Middle frontal gyrus (tissue), 1 donor: Measurements from ENCODE around the gene SSC5D.

Experiments used
- DNase-seq: peaks from one replicate; pipeline ENCODE4 v3.0.0-alpha.2; 2015; ENCODE audit warnings: low spot score; ENCODE audit errors: extremely low spot score

The SSC5D gene

DNA sequence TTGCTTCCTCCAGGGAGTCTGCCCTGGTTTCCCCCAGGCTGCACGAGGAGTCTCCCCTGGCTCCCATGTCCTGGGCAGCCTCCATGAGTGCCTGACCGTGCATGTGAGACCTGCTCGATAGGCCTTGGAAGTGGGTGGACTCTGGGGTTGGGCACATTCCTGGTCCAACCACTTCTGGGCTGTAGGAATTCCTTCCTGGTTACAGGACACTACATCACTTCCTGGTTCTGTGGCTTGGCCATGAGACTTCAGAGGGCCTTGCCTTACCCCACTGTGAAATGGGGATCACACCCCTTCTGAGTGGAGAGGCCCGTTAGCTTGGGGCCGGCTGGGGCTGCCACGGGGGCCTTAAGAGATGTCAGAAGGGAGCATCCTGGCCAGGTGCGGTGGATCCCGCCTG, 15.8 kb upstream of the SSC5D start:
- no peak for DNase-seq

GRCh38 chr19:55473225-55474012, 14.8 kb upstream of the SSC5D start:
- DNase-seq: no peak

- DNase-seq: no peak
Measured at GRCh38 chr19:55474269-55475265, 13.7 kb upstream of the SSC5D start.

DNA sequence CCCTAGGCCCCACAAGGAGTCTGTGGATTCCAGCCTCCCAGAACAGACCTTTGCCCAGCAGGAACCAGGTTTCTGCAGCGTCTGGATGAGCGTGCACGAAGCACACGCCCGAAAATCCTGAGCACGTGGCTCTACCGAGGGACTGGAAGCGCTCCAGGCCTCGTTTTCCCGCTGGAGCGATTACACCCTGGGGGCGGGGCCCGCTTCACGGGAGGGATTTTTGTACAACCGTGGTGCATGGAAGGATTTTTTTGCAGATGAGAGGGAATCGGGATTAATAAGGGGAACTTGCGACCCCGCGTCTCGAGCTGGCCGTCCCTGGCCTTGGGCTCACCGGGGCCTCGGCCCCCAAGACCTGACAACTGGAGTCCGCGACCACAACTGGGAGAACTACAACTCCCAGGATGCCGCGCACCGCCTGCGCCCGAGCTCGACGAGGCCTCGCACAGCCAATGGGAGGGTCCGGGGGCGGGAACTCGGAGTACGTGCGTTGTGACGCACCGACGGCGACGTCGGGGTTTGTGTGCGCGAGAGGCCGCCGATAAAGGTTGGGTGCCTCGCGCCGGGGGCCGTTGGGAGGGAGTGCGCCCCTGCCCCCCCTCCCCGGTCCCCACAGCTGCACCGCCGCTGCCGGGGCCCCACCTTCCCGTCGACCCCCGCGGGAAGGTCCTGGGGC, 12.0 kb upstream of the SSC5D start, which contains the start of gene ZNF628:
ZNF628 (plus strand) TSS at position 518 of the 676 bp plus-strand sequence. CDS start 3,294 bp downstream, outside the sequence.
- peak; percentile 98 for DNase-seq

DNA sequence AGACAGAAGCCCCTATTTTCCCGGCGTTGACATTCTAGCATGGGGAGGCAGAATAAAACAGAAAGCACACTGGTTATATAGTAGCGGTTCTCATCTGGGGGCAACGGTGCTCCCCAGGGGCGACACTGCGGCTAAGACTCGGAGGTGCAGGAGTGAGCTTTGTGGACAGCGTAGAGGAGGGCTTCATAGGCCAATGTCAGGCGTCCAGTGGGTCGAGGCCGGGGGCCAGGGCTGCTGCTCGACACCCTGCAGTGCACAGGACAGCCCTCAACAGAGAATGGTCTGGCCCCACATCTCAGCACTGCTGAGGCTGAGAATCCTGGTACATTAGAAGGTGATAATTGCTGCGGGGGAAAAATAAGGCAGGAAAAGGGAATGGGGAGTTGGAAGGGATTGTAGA, 10.3 kb upstream of the SSC5D start:
- no peak for DNase-seq

DNA sequence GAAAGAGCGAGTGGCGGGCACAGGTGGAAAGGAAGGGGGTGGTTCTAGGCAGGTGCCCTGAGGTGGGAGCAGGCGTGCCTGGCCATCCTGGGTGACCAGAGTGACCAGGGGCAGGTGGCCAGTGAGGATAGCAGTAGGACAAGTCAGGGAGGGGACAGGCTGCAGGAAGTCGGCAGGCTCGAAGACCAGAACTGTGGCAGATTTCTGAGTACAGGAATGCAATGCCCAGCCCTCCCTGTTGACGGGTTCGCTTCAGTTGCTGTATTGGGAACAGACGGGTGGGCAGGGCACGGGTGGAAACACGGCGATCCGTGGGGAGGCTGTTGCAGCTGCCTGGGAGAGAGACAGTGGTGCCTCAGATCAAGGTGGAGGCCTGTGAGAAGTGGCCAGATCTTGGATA, 9.9 kb upstream of the SSC5D start:
- DNase-seq: no peak

- DNase-seq: no peak
Measured at GRCh38 chr19:55479045-55479444, 9.2 kb upstream of the SSC5D start.

DNA sequence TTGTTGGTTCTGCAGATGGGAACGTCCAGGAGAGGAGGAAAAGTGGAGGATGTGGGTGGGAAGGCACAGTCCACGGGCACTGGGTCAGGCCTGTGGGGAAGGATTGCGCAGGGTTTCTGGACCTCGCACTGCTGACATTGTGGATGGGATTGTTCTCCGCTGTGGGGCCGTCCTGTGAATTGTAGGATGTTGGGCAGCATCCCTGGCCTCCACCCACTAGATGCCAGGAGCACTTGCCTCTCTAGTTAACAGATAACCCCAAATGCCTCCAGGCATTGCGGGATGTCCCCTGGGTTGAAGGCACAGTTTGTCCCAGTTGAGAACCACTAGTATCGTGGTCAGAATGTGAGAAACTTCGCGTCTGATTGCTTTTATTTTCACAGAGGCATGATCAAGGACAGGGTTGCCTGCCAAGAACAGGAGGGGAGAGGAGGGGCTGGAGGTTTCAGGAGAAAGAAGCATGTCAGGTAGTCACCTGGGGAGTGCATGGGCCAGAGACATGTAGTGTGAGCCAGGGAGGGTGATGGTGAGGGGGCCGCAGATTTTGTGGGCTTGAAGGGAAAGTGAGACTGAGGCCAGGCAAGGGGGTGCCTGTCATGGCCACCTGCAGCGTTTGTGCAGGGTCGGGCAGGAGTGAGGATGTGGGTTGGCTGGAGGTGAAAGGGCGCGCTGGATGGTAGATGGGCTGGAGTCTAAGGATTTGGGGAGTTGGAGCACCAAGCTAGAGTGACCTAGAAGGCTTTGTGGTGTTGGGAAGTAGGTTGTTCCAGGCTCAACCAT, 8.6 kb upstream of the SSC5D start:
- DNase-seq: no peak

- no peak for DNase-seq
Measured at GRCh38 chr19:55481148-55481793, 7.0 kb upstream of the SSC5D start.

DNA sequence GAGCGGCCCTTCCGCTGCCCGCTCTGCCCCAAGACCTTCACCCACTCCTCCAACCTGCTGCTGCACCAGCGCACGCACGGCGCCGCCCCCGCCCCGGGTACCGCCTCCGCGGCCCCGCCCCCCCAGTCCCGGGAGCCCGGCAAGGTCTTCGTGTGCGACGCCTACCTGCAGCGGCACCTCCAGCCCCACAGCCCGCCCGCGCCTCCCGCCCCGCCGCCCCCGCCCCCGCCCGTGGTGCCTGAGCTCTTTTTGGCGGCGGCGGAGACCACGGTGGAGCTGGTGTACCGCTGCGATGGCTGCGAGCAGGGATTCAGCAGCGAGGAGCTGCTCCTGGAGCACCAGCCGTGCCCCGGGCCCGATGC, 6.5 kb upstream of the SSC5D start:
- no peak for DNase-seq

DNA sequence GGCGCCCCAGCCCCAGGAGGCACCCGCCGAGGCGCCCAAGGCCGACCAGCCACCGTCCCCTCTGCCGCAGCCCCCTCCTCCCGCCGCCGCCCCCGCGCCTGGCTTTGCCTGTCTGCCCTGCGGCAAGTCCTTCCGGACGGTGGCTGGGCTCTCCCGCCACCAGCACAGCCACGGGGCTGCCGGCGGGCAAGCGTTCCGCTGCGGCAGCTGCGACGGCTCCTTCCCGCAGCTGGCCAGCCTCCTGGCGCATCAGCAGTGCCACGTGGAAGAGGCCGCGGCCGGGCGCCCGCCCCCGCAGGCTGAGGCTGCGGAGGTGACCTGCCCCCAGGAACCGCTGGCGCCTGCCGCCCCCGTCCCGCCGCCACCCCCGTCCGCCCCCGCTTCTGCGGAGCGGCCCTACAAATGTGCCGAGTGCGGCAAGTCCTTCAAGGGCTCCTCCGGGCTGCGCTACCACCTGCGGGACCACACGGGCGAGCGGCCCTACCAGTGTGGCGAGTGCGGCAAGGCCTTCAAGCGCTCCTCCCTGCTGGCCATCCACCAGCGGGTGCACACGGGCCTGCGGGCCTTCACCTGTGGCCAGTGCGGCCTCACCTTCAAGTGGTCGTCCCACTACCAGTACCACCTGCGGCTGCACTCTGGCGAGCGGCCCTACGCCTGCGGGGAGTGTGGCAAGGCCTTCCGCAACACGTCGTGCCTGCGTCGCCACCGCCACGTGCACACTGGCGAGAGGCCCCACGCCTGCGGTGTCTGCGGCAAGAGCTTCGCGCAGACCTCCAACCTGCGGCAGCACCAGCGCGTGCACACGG, 5.9 kb upstream of the SSC5D start:
- no peak for DNase-seq

DNA sequence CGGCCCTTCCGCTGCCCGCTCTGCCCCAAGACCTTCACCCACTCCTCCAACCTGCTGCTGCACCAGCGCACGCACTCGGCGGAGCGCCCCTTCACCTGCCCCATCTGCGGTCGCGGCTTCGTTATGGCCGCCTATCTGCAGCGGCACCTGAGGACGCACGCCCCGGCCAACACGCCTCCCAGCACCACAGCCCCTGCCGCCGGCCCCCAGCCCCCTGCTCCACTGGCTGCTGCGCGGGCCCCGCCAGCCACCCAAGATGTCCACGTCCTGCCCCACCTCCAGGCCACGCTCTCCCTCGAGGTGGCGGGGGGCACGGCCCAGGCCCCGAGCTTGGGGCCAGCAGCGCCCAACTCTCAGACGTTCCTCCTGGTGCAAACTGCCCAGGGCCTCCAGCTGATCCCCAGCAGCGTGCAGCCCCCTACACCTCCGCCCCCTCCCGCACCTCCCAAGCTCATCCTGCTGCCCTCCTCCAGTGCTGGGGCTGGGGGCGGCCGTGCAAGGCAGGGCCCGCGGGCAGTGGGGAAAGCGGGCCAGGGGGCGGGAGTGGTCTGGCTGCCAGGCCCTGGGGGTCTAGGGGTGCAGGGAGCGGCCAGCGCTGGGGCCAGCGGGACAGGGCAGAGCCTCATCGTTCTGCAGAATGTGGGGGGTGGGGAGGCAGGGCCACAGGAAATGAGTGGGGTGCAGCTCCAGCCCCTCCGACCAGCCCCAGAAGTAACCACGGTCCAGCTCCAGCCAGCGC, 5.1 kb upstream of the SSC5D start:
- DNase-seq: no peak

DNA sequence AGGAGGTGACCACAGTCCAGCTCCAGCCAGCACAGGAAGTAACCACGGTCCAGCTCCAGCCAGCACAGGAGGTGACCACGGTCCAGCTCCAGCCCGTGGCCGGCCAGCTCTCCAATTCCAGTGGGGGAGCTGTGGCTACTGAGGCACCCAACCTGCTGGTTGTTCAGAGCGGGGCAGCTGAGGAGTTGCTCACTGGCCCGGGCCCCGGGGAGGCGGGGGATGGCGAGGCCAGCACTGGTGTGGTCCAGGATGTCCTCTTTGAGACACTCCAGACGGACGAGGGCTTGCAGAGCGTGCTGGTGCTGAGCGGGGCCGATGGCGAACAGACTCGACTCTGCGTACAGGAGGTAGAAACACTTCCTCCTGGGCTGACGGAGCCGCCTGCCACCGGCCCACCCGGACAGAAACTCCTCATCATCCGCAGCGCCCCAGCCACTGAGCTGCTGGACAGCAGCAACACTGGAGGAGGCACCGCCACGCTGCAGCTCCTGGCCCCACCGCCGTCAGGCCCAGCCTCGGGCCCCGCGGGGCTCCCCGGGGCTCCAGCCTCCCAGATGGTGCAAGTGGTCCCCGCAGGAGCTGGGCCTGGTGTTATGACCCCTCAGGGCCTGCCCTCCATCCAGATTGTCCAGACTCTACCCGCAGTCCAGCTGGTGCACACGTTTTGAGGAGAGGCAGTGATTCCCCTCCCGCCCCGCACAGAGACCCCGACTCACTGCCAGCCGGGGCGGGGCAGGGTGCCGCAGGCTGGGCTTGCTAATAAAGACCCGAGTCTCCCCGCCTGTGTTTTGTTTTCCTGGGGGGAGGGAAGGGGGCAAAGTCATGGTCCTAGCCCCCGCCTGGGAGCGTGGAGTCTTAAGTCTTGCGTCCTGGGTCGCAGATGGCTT, 4.3 kb upstream of the SSC5D start:
- no peak for DNase-seq

GRCh38 chr19:55484593-55485438, 3.4 kb upstream of the SSC5D start, which contains the start of gene NAT14:
NAT14 (plus strand) TSS chr19:55485188; CDS start chr19:55485709, 521 bp downstream.
- DNase-seq: no peak

GRCh38 chr19:55485439-55486011, 2.7 kb upstream of the SSC5D start:
- no peak for DNase-seq
